ENCODE results near the gene FOXN3. TPM values are rescaled to one million over a fixed set of nuclear protein-coding genes. Genes with fewer than 3 reads are reported as not detected.

Gene FOXN3
- total RNA-seq, 1 experiment from 2014 or later: 125 TPM

DNA sequence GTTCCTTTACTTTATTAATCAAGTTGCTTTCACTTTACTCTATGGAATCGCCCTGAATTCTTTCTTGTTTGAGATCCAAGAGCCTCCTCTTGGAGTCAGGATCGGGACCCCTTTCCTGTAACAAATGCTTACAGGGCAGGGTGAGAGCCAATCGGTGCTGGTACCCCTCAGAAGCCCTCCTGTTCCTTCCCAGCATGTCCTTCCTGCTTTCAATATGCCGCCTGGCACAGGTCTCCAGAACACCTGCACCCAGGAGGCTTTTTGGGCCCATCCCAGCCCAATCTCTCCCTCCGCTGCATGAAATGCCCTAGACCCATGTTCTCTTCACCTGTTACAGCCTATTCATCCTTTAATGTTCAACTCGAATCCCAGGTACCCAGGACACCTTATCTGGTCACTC lies 122.2 kb downstream of the FOXN3 start:
- H3K23me2 ChIP-seq (ENCODE audit: insufficient read length, low read depth, low read length, poor library complexity, severe bottlenecking): no peaks in the 10 kb centered on the region
- no peak overlapping the region for H4K8ac ChIP-seq (replicated peaks; ENCODE audit: insufficient read length, low read depth, low read length)
- Mint-ChIP-seq H3K9me3 (no peaks in the 10 kb centered on the region; a peak in 2 of 5 replicates), H3K27me3 (ENCODE audit: low read depth) (no peaks in the 10 kb centered on the region), H3K27ac (peak overlapping the region; percentile 92 to 98 (median 97)), H3K4me1 (peaks cover 78 to 81% of the 10 kb centered on the region in 2 experiments), H3K4me3 (peak overlapping the region in 1 of 2 experiments; percentile 4; a peak in 2 of 5 replicates), H3K36me3 (ENCODE audit: insufficient read depth in 1 of 3, low read depth in 3 of 3) (peaks cover 35 to 48% (median 36%) of the 10 kb centered on the region in 3 experiments)
- no peak overlapping the region for H2BK20ac ChIP-seq (ENCODE audit: low read depth, low read length, poor library complexity, severe bottlenecking)
- H3K18ac ChIP-seq (ENCODE audit: insufficient read length, low read depth, low read length): no peak overlapping the region
- no peaks in the 10 kb centered on the region for H3K27me3 ChIP-seq (ENCODE audit: insufficient read depth, low read length)
- peaks cover 8% of the 10 kb centered on the region for H3K79me1 ChIP-seq (ENCODE audit: insufficient read depth, low read depth, low read length, poor library complexity, severe bottlenecking)
- H3K4me1 ChIP-seq (ENCODE audit: insufficient read depth, low read length): peaks cover 24% of the 10 kb centered on the region; the same call in 1 of the 2 replicates
- no peak overlapping the region for H3K4me2 ChIP-seq (ENCODE audit: insufficient read depth, insufficient read length, low read length)
- no peak overlapping the region for H2BK15ac ChIP-seq (ENCODE audit: low read depth, low read length)
- TF ChIP-seq, protein P1, sequence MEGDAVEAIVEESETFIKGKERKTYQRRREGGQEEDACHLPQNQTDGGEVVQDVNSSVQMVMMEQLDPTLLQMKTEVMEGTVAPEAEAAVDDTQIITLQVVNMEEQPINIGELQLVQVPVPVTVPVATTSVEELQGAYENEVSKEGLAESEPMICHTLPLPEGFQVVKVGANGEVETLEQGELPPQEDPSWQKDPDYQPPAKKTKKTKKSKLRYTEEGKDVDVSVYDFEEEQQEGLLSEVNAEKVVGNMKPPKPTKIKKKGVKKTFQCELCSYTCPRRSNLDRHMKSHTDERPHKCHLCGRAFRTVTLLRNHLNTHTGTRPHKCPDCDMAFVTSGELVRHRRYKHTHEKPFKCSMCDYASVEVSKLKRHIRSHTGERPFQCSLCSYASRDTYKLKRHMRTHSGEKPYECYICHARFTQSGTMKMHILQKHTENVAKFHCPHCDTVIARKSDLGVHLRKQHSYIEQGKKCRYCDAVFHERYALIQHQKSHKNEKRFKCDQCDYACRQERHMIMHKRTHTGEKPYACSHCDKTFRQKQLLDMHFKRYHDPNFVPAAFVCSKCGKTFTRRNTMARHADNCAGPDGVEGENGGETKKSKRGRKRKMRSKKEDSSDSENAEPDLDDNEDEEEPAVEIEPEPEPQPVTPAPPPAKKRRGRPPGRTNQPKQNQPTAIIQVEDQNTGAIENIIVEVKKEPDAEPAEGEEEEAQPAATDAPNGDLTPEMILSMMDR (conservative IDR thresholded peaks at IDR 0.05): no peak
- no peaks in the 10 kb centered on the region for H3K9me3 ChIP-seq (ENCODE audit: control insufficient read depth, low read depth, low read length)
- H2BK5ac ChIP-seq (ENCODE audit: insufficient read length, low read length): no peak overlapping the region
- no peak for DNase-seq
- H2BK120ac ChIP-seq (ENCODE audit: low read depth, low read length, poor library complexity, severe bottlenecking): no peak overlapping the region
- no peak overlapping the region for H3K23ac ChIP-seq (ENCODE audit: insufficient read length, low read depth, low read length)
- no peak overlapping the region for H2BK12ac ChIP-seq (ENCODE audit: insufficient read length, low read depth, low read length)
- H3K14ac ChIP-seq (ENCODE audit: insufficient read depth, low read length): no peak overlapping the region
- H4K5ac ChIP-seq (ENCODE audit: insufficient read length, low read depth, low read length): no peak overlapping the region
- WGBS (ENCODE audit: extremely low coverage, insufficient read length, low lambda C conversion rate): no CpG with 5 or more reads among the region's 6 CpGs
- H3K56ac ChIP-seq (ENCODE audit: insufficient read length, low read depth, low read length): no peak overlapping the region
- no peak overlapping the region for H2AFZ ChIP-seq (ENCODE audit: low read length)
- no peak overlapping the region for H3T11ph ChIP-seq (ENCODE audit: low read length)
- peaks cover 26% of the 10 kb centered on the region; the same call in 1 of the 2 replicates for H3K79me2 ChIP-seq (ENCODE audit: insufficient read depth, low read length)
- no peak overlapping the region for H3K4ac ChIP-seq (ENCODE audit: low read depth, low read length)
- H2AK5ac ChIP-seq (ENCODE audit: insufficient read length, low read length): no peak overlapping the region
- no peak overlapping the region for H4K91ac ChIP-seq (ENCODE audit: insufficient read length, low read depth, low read length)
- H3K27ac ChIP-seq (ENCODE audit: insufficient read length, low read depth, low read length): peak overlapping the region; percentile 47
- H4K20me1 ChIP-seq (ENCODE audit: control insufficient read depth, insufficient read depth, insufficient read length): no peaks in the 10 kb centered on the region
- H3K9ac ChIP-seq (ENCODE audit: extremely low read depth, insufficient read length, low read length): no peak overlapping the region
